Loucy (cell line): ENCODE data around the gene LTBP2.

ENCODE experiments used
- H2AFZ ChIP-seq: fragments of 200-600 bp; sonication (generic); 2 replicates; pipeline ENCODE4 v1.6.0; 2016; ENCODE audit warnings: antibody characterized with exemption, mild to moderate bottlenecking, low read length, moderate library complexity
- H3F3A ChIP-seq: fragments of 200-600 bp; 2 replicates; pipeline ENCODE4 v1.6.0; 2016; ENCODE audit warnings: antibody characterized with exemption, low read depth, mild to moderate bottlenecking
- H3K27me3 ChIP-seq: fragments of 200-600 bp; sonication (generic); 2 replicates; pipeline ENCODE4 v1.6.1; 2014; ENCODE audit warnings: low read length, mild to moderate bottlenecking; ENCODE audit not compliant: insufficient read depth, poor library complexity, severe bottlenecking
- H3K36me3 ChIP-seq: fragments of 200-600 bp; sonication (generic); 2 replicates; pipeline ENCODE4 v1.6.1; 2016; ENCODE audit warnings: low read length; ENCODE audit not compliant: insufficient read depth
- H3K4me1 ChIP-seq: fragments of 200-600 bp; sonication (generic); 2 replicates; pipeline ENCODE4 v1.5.1; 2014; ENCODE audit warnings: low read length, mild to moderate bottlenecking; ENCODE audit not compliant: insufficient read depth, poor library complexity, severe bottlenecking
- H3K4me2 ChIP-seq: fragments of 200-600 bp; sonication (generic); 2 replicates; pipeline ENCODE4 v1.6.0; 2014; ENCODE audit warnings: antibody characterized with exemption, low read length, low read depth, mild to moderate bottlenecking; ENCODE audit not compliant: poor library complexity, severe bottlenecking
- H3K4me3 ChIP-seq: fragments of 200-600 bp; sonication (generic); 2 replicates; pipeline ENCODE4 v1.5.1; 2014; ENCODE audit warnings: low read length, mild to moderate bottlenecking, mixed read lengths; ENCODE audit not compliant: poor library complexity, severe bottlenecking
- H3K79me2 ChIP-seq: fragments of 200-600 bp; sonication (generic); 2 replicates; pipeline ENCODE4 v1.6.1; 2014; ENCODE audit warnings: low read length; ENCODE audit not compliant: insufficient read depth
- H3K9ac ChIP-seq: fragments of 200-600 bp; sonication (generic); 2 replicates; pipeline ENCODE4 v1.6.0; 2014; ENCODE audit warnings: mild to moderate bottlenecking, low read depth, low read length, moderate library complexity; ENCODE audit not compliant: poor library complexity, severe bottlenecking
- H3K9me2 ChIP-seq: fragments of 200-600 bp; sonication (generic); replicated peaks from 2 replicates; pipeline ENCODE4 v1.6.1; 2016; ENCODE audit warnings: low read depth, low read length, mixed read lengths
- H3K9me3 ChIP-seq: fragments of 200-600 bp; sonication (generic); 2 replicates; pipeline ENCODE4 v1.6.1; 2014; ENCODE audit warnings: mild to moderate bottlenecking, antibody characterized with exemption, low read length, low read depth; ENCODE audit not compliant: insufficient read depth
- H4K20me1 ChIP-seq: fragments of 200-600 bp; sonication (generic); 2 replicates; pipeline ENCODE4 v1.6.0; 2014; ENCODE audit warnings: antibody characterized with exemption, low read length, mild to moderate bottlenecking; ENCODE audit not compliant: insufficient read depth, poor library complexity, severe bottlenecking
- EZH2phosphoT487 ChIP-seq: fragments of 200-600 bp; IDR thresholded peaks from 2 replicates; pipeline ENCODE4 v1.6.1; 2018; ENCODE audit warnings: antibody characterized with exemption, mild to moderate bottlenecking, moderate library complexity, borderline replicate concordance
- TF ChIP-seq, protein P1 (sequence below): fragments of 200-600 bp; sonication (generic); conservative IDR thresholded peaks from 2 replicates; pipeline ENCODE4 v1.5.1; 2014; ENCODE audit warnings: mild to moderate bottlenecking, antibody characterized with exemption, low read length

The LTBP2 gene

DNA sequence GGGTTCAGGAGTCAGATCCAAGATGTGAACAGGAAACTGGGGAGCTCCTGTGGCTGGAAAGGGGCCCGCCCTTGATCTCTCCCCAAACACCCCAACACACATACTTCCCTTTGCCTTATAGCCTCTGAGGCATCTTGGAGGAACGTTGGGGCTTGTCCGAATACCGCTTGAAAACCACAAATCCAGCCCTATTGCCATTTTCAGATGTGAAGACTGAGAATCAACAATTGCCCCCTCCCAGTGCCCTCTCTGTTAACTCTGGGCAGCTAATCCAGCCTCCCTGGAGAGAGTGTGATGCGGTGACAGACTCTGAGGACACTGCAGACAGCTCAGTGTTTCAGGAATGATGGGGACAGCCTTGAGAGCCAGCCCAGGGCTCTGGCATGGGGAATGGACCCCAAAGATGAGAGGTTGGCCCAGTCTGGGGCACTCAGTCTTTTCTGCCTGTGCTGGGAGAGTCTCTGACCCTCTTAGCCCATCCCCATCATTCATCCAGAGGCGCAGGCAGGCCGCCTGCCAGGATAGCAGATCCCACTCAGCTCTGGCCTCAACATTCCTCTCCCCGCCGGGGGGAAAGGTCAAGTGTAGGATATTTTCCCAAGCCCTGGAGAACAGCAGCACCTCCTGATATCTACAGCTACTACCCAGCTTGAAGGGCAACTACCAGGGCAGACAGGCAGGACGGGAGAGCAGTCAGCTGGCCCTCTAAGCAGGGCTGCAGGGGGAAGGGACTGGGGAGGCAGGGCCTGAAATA lies 24.6 kb upstream of the LTBP2 start:
- Histone ChIP-seq H3K9ac (no peak overlapping the region), H3K36me3 (no peaks in the 10 kb centered on the region), H3K9me2 (no peaks in the 10 kb centered on the region), H3F3A (no peaks in the 10 kb centered on the region), H3K79me2 (no peaks in the 10 kb centered on the region), H2AFZ (no peak overlapping the region), H3K27me3 (no peaks in the 10 kb centered on the region), H3K4me1 (no peaks in the 10 kb centered on the region), H4K20me1 (no peaks in the 10 kb centered on the region), H3K9me3 (no peaks in the 10 kb centered on the region), H3K4me3 (no peak overlapping the region), H3K4me2 (no peak overlapping the region)
- TF ChIP-seq EZH2phosphoT487: no peak
- TF ChIP-seq, protein P1, sequence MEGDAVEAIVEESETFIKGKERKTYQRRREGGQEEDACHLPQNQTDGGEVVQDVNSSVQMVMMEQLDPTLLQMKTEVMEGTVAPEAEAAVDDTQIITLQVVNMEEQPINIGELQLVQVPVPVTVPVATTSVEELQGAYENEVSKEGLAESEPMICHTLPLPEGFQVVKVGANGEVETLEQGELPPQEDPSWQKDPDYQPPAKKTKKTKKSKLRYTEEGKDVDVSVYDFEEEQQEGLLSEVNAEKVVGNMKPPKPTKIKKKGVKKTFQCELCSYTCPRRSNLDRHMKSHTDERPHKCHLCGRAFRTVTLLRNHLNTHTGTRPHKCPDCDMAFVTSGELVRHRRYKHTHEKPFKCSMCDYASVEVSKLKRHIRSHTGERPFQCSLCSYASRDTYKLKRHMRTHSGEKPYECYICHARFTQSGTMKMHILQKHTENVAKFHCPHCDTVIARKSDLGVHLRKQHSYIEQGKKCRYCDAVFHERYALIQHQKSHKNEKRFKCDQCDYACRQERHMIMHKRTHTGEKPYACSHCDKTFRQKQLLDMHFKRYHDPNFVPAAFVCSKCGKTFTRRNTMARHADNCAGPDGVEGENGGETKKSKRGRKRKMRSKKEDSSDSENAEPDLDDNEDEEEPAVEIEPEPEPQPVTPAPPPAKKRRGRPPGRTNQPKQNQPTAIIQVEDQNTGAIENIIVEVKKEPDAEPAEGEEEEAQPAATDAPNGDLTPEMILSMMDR: no peak

DNA sequence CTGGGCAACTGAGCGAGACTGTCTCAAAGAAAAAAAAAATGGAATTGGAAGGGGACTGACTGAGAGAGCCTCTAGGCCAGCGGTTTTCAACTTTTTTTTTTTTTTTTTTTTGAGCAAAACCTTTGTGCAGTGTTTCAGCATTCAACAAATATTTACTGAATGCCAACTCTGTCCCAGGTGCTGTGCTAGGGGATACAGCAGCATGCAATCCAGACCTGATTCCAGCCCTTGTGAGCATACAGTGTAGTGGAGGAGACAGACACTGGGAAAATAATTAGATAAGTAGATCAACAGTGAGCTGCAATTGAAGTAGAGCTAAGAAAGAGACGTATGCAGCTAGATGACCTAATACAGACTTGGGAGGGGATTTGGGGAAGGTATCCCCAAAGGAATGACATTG lies 23.8 kb upstream of the LTBP2 start:
- no peaks in the 10 kb centered on the region for H3K4me1 ChIP-seq
- no peak overlapping the region for H3K9ac ChIP-seq
- H3F3A ChIP-seq: no peaks in the 10 kb centered on the region
- H3K9me2 ChIP-seq: no peaks in the 10 kb centered on the region
- no peak for TF ChIP-seq EZH2phosphoT487
- TF ChIP-seq, protein P1: no peak
- H3K79me2 ChIP-seq: no peaks in the 10 kb centered on the region
- no peaks in the 10 kb centered on the region for H3K9me3 ChIP-seq
- no peaks in the 10 kb centered on the region for H3K27me3 ChIP-seq
- H3K4me2 ChIP-seq: no peak overlapping the region
- H2AFZ ChIP-seq: no peak overlapping the region
- no peak overlapping the region for H3K4me3 ChIP-seq
- no peaks in the 10 kb centered on the region for H3K36me3 ChIP-seq
- H4K20me1 ChIP-seq: no peaks in the 10 kb centered on the region

DNA sequence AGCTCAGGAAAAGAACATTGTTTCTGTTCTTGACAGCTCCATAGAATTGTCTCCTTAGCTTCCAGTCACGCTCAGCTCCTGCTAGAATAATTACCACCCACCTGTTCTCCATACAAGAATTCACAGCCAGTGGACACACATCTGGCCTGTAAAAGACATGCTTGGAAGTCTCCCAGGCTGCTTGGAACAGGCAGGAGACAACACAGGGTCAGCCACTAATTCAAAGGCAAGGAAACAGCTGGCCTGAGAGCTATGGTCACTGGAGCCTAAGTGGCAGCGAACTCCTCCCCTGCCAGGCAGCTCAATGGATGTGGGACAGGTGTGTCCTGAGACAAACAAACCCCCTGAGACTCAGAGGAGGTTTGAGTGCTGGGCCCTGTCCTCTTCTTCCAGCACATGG lies 22.9 kb upstream of the LTBP2 start:
- Histone ChIP-seq H3K9me3 (no peaks in the 10 kb centered on the region), H3K9ac (no peak overlapping the region), H3K4me1 (no peaks in the 10 kb centered on the region), H3K36me3 (no peaks in the 10 kb centered on the region), H3F3A (no peaks in the 10 kb centered on the region), H4K20me1 (no peaks in the 10 kb centered on the region), H3K79me2 (no peaks in the 10 kb centered on the region), H3K4me2 (no peak overlapping the region), H3K27me3 (no peaks in the 10 kb centered on the region), H3K9me2 (no peaks in the 10 kb centered on the region), H3K4me3 (no peak overlapping the region), H2AFZ (no peak overlapping the region)
- TF ChIP-seq, protein P1: no peak
